ENCODE measurements around the gene CTNNBL1. TPM values are rescaled to one million over a fixed set of nuclear protein-coding genes. Genes with fewer than 3 reads are reported as not detected.

Gene CTNNBL1
- total and polyA plus RNA-seq, 8 donors = 36.0 to 63.6 (median 50.1) TPM

DNA sequence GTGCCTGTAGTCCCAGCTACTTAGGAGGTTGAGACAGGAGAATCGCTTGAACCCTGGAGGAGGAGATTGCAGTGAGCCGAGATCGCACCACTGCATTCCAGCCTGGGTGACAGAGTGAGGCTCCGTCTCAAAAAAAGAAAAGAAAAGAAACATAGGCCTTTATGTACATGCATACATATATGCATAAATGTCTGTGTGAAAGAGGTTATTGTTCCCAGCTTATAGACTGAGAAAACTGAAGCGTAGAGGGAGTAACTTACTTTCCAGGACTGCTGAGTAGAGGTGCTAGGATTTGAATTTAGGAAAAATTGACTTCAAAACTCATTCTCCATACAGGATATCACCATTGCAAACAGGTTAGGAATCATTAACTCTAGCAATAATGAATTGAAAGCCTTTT lies 32.0 kb downstream of the CTNNBL1 start:
- no peak for TF ChIP-seq CTCF (IDR thresholded peaks at IDR 0.05)
- intact Hi-C loops (cut with DNase I) = no loop called here
- Histone ChIP-seq H3K4me1 (peaks cover 5 to 12% of the 10 kb centered on the region in 2 donors), H3K9me3 (peaks cover 0 to 5% of the 10 kb centered on the region in 2 donors), H3K4me3 (no peak overlapping the region), H3K27me3 (no peaks in the 10 kb centered on the region), H3K36me3 (no peaks in the 10 kb centered on the region), H3K27ac (no peak overlapping the region)
- no peak for ATAC-seq
- no peak for DNase-seq

DNA sequence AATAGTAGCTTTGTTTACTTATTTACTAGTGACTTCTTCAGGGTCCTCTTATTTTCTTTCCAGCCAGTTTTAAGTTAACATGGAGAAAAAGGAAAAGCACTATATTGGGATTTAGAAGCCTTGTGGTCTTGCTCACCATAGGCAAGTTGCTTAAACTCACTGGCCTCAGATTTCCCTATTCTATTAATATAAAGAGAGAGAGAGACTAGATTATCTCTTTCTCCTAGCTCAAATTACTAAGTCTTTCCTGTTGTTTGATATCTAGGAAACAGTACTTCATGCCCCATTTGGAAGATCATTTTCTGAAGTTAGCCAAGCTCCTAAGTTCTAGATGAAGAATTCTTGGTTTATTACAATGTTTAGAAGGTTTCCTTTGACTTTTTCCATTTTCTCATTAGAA lies 32.5 kb downstream of the CTNNBL1 start:
- no peak overlapping the region for H3K4me3 ChIP-seq
- H3K36me3 ChIP-seq = no peaks in the 10 kb centered on the region
- TF ChIP-seq CTCF (IDR thresholded peaks at IDR 0.05) = no peak
- intact Hi-C loops (cut with DNase I) = no loop called here
- DNase-seq (no peak), ATAC-seq (no peak)
- peaks cover 5 to 12% of the 10 kb centered on the region in 2 donors for H3K4me1 ChIP-seq
- no peak overlapping the region for H3K27ac ChIP-seq
- peaks cover 0 to 5% of the 10 kb centered on the region in 2 donors for H3K9me3 ChIP-seq
- H3K27me3 ChIP-seq = no peaks in the 10 kb centered on the region

- no peaks in the 10 kb centered on the region for H3K27me3 ChIP-seq
- peak in 1 of 4 donors; percentile 33 for DNase-seq
- ATAC-seq = peak; percentile 95
- H3K4me1 ChIP-seq = peaks cover 5 to 12% of the 10 kb centered on the region in 2 donors
- H3K36me3 ChIP-seq = peaks cover 0 to 6% of the 10 kb centered on the region in 2 donors
- H3K9me3 ChIP-seq = no peaks in the 10 kb centered on the region
- no peak for TF ChIP-seq CTCF (IDR thresholded peaks at IDR 0.05)
- intact Hi-C loops (cut with DNase I) = no loop called here
- H3K4me3 ChIP-seq = no peak overlapping the region
- H3K27ac ChIP-seq = peak overlapping the region in 1 of 2 donors; percentile 15
Measured at GRCh38 chr20:37726971-37727956, 33.4 kb downstream of the CTNNBL1 start.

DNA sequence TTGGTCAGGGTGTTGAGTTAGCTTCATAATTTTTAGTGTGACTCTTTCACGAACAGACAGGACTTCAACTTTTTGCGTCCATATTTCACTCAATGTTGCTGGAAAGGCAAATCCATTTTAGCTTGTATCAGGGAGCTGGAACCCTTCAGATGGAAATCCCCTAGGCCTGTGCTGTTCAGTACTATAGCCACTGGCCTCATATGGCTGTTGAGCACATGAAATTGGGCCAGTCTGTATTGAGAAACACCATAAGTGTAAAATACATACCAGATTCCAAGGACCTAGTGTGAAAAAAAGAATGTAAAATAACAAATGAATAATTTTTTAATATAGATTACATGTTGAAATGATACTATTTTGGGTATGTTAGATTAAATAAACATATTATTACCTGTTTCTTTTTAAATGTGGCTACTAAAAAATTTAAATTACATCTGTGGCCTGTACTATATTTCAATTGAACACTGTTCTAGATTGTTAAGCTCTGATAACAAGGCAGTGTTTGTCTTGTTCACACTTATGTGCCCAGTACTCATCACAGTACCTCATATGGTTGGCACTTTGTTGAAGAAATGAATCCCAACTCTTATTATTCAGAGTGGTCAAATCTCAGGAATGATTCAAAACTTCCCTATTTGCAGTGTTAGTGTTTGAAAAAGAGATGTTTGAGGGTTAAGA lies 34.3 kb downstream of the CTNNBL1 start:
- no peak for TF ChIP-seq CTCF (IDR thresholded peaks at IDR 0.05)
- Histone ChIP-seq H3K4me3 (no peak overlapping the region), H3K4me1 (peaks cover 5 to 12% of the 10 kb centered on the region in 2 donors), H3K27ac (no peak overlapping the region), H3K36me3 (peaks cover 0 to 10% of the 10 kb centered on the region in 2 donors), H3K27me3 (no peaks in the 10 kb centered on the region), H3K9me3 (no peaks in the 10 kb centered on the region)
- ATAC-seq (peak; percentile 71), DNase-seq (no peak)
- intact Hi-C loops (cut with DNase I) = no loop called here

DNA sequence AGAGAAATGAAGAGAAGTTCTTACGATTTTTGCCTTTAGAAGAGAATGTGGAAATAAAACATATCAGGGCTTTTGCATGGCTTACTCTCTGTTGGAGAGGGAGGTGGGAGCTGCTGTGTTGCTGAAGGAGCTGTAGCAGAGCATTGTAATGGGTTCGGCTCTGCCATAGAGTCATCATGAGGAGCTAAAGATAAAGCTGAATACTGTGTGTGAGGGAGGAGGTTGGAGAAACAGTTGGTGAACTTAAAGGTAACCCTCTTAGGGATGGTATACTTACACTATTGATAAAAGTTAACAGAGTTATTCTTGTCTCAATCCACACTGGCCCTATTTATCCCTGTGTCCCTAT lies 34.8 kb downstream of the CTNNBL1 start:
- H3K27ac ChIP-seq = no peak overlapping the region
- no peaks in the 10 kb centered on the region for H3K27me3 ChIP-seq
- peaks cover 5 to 12% of the 10 kb centered on the region in 2 donors for H3K4me1 ChIP-seq
- DNase-seq = no peak
- ATAC-seq = no peak
- peaks cover 0 to 15% of the 10 kb centered on the region in 2 donors for H3K36me3 ChIP-seq
- H3K4me3 ChIP-seq = no peak overlapping the region
- TF ChIP-seq CTCF (IDR thresholded peaks at IDR 0.05) = no peak
- no peaks in the 10 kb centered on the region for H3K9me3 ChIP-seq
- intact Hi-C loops (cut with DNase I) = no loop called here

All from left lung (tissue), 10 donors.